Measurements from ENCODE around the gene GDPD4.

GDPD4 gene

DNA sequence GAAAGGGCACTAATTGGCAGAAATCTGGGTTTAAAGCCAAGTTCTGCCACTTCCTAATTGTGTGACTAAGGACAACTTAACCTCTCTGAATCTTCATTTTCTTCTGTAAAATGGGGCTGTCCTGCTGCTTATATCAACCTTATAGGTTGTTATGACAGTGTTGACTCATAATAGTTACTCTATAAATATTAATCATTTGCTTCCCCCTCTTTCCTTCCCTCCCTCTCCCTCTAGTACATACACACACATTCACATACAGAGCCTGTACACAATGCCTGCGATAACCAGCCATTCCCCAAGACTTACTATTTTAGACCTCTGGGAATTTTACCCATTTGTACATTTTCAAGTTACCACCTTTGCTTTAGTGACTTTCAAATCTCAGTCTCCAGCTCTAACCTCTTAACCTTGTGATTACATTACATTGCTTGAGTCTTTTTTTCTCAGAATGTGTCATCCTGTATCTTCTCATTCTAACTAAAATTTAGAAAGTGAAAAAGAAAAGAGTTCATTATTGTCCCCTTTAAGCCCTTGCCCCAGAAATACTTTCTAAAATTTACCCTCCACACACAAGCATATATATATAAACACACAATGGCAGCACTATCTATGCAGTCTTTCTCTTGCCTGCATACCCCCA lies 31.9 kb downstream of the GDPD4 start:
- TF ChIP-seq, protein P1, sequence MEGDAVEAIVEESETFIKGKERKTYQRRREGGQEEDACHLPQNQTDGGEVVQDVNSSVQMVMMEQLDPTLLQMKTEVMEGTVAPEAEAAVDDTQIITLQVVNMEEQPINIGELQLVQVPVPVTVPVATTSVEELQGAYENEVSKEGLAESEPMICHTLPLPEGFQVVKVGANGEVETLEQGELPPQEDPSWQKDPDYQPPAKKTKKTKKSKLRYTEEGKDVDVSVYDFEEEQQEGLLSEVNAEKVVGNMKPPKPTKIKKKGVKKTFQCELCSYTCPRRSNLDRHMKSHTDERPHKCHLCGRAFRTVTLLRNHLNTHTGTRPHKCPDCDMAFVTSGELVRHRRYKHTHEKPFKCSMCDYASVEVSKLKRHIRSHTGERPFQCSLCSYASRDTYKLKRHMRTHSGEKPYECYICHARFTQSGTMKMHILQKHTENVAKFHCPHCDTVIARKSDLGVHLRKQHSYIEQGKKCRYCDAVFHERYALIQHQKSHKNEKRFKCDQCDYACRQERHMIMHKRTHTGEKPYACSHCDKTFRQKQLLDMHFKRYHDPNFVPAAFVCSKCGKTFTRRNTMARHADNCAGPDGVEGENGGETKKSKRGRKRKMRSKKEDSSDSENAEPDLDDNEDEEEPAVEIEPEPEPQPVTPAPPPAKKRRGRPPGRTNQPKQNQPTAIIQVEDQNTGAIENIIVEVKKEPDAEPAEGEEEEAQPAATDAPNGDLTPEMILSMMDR (IDR thresholded peaks at IDR 0.05; ENCODE audit: low read depth, low read length), result no peak
- Histone ChIP-seq H3K27me3 (ENCODE audit: insufficient read depth, low read depth, severe bottlenecking) (no peaks in the 10 kb centered on the region), H3K9me3 (ENCODE audit: severe bottlenecking) (no peaks in the 10 kb centered on the region), H3K4me3 (ENCODE audit: low read depth, low read length) (no peak overlapping the region), H3K27ac (no peak overlapping the region), H3K36me3 (no peaks in the 10 kb centered on the region)
- no peak for DNase-seq

DNA sequence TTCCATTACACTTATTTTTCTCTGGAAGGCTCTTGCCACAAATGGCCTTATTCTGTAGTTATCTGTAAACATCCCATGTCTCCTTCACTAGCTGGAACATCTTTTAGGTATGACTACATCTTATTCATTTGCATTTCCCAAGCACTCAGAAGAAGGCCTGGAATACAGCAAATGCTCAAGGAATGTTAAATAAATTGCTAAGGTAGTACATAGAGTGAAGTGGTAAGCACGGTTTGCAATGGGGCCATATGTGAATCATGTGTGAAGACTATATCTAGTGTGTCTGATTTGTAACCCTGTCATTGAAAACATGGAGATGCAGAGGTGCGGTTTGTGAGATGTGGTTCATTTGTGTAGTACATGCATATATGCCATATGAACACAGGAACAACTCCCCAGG lies 33.5 kb downstream of the GDPD4 start:
- Histone ChIP-seq H3K36me3 (no peaks in the 10 kb centered on the region), H3K4me3 (ENCODE audit: low read depth, low read length) (no peak overlapping the region), H3K27ac (no peak overlapping the region), H3K27me3 (ENCODE audit: insufficient read depth, low read depth, severe bottlenecking) (no peaks in the 10 kb centered on the region), H3K9me3 (ENCODE audit: severe bottlenecking) (no peaks in the 10 kb centered on the region)
- no peak for DNase-seq
- TF ChIP-seq, protein P1 (IDR thresholded peaks at IDR 0.05; ENCODE audit: low read depth, low read length), result no peak

DNA sequence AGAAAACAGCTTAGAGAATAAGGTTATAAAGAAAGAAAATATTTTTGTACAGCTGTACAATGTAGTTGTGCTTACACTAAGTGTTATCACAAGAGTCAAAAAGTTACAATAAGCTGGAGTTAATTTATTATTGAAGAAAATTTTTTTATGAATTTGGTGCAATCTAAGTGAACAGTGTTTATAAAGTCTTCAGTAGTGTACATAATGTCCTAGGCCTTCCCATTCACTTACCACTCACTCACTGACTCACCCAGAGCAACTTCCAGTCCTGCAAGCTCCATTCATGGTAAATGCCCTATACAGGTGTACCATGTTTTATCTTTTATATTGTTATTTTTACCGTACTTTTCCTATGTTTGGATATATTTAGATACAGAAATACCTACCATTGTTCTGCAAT lies 34.7 kb downstream of the GDPD4 start:
- H3K36me3 ChIP-seq, result no peaks in the 10 kb centered on the region
- H3K4me3 ChIP-seq (ENCODE audit: low read depth, low read length), result no peak overlapping the region
- DNase-seq, result no peak
- no peaks in the 10 kb centered on the region for H3K27me3 ChIP-seq (ENCODE audit: insufficient read depth, low read depth, severe bottlenecking)
- no peaks in the 10 kb centered on the region for H3K9me3 ChIP-seq (ENCODE audit: severe bottlenecking)
- TF ChIP-seq, protein P1 (IDR thresholded peaks at IDR 0.05; ENCODE audit: low read depth, low read length), result no peak
- H3K27ac ChIP-seq, result no peak overlapping the region

DNA sequence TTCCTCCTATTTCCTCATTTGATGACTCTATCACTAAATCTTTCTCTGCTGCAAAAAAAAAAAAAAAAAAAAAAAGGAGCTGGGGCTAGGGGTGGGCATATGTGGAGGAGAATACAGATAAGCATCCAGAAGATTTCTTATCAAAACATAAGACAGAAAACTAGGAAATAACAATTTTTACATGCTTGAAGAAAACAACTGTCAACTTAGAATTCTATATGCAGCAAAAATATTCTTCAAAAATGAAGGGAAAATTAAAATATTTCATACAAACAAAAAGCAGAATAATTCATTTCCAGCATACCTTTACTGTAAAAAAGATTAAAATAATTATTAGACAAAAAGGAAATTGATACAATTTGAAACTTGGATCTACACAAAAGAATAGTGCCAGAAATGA lies 38.7 kb downstream of the GDPD4 start:
- H3K27ac ChIP-seq, result no peak overlapping the region
- H3K27me3 ChIP-seq (ENCODE audit: insufficient read depth, low read depth, severe bottlenecking), result no peaks in the 10 kb centered on the region
- TF ChIP-seq, protein P1 (IDR thresholded peaks at IDR 0.05; ENCODE audit: low read depth, low read length), result no peak
- H3K36me3 ChIP-seq, result no peaks in the 10 kb centered on the region
- no peaks in the 10 kb centered on the region for H3K9me3 ChIP-seq (ENCODE audit: severe bottlenecking)
- no peak for DNase-seq
- H3K4me3 ChIP-seq (ENCODE audit: low read depth, low read length), result no peak overlapping the region

DNA sequence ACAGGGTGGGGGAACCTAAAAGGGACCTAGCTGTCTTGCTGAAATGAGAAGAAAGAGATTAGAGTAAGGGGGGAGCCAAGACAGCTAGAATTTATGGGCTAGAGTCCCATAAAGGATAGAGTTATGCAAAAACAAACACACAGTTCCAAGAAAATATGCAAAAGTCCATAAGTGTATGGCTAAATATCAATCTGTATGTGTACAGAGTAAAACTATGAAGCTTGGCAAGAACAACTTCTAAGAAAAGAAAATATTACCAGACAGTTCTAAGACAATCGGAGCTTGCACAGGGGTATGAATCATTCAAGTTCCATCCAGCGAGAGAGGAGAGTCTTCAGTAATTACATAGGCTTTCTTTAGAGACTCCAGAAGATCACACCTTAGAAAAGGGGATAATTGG lies 41.8 kb downstream of the GDPD4 start:
- Histone ChIP-seq H3K36me3 (no peaks in the 10 kb centered on the region), H3K9me3 (ENCODE audit: severe bottlenecking) (no peaks in the 10 kb centered on the region), H3K4me3 (ENCODE audit: low read depth, low read length) (no peak overlapping the region), H3K27me3 (ENCODE audit: insufficient read depth, low read depth, severe bottlenecking) (no peaks in the 10 kb centered on the region), H3K27ac (no peak overlapping the region)
- DNase-seq, result no peak
- TF ChIP-seq, protein P1 (IDR thresholded peaks at IDR 0.05; ENCODE audit: low read depth, low read length), result no peak

DNA sequence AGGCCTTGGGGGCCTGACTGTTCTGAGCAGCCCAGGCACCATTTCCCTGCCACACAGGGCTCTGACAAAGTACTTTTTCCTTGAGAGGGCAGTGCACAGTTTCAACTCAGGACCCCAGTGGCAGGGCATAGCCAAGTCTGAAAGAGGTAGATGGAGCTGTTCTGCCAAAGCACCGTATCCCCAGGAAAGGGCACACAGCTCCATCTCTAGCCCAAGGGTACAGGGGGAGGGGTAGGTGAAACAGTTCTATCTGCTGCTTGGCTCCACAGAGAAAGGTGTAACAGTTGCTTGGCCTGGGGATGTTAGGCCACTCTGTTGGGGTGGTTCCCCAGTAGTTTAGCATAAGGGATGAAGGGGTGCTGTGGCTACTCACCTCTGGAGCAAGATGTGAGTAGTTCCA lies 47.8 kb downstream of the GDPD4 start:
- Histone ChIP-seq H3K27me3 (ENCODE audit: insufficient read depth, low read depth, severe bottlenecking) (no peaks in the 10 kb centered on the region), H3K27ac (no peak overlapping the region), H3K36me3 (no peaks in the 10 kb centered on the region), H3K9me3 (ENCODE audit: severe bottlenecking) (peaks cover 3% of the 10 kb centered on the region), H3K4me3 (ENCODE audit: low read depth, low read length) (no peak overlapping the region)
- TF ChIP-seq, protein P1 (IDR thresholded peaks at IDR 0.05; ENCODE audit: low read depth, low read length), result no peak
- DNase-seq, result no peak

Measured in WERI-Rb-1 (cell line).